Natural killer cell treated with Interleukin-12 subunit alpha and Interleukin-12 subunit beta and Interleukin-15 and Interleukin-18, amount 100 ng/mL, for 72 hours (primary cell): ENCODE data around the gene C2orf42. TPM values are rescaled to one million over a fixed set of nuclear protein-coding genes. Genes with fewer than 3 reads are reported as not detected.
"Not testable (repeated sequence)": the region's sequence is repeated elsewhere in the genome, so short reads cannot be mapped to it uniquely, and the experiment has no call there.

Source experiments
- ATAC-seq, 2 donors: fragments of 150-1000 bp; cut with Tn5 transposase in 1 of 2; sonication (Bioruptor Pico), chemical (Tn5 transposase) in 1 of 2; 2 replicates each; pipeline ENCODE4 v1.10.0; 2021
- DNase-seq: peaks from one replicate; pipeline ENCODE4 v3.0.0; 2022; ENCODE audit warnings: low spot score
- H3K27ac Mint-ChIP-seq, 2 donors: 1 replicate in 1 of 2; 2 replicates in 1 of 2; pipeline ENCODE4 v1.8.0; 2022; ENCODE audit warnings: mixed read lengths in 2 of 2, mild to moderate bottlenecking in 1 of 2, moderate library complexity in 1 of 2
- H3K27me3 Mint-ChIP-seq, 2 donors: 1 replicate in 1 of 2; 2 replicates in 1 of 2; pipeline ENCODE4 v1.8.0; 2022; ENCODE audit warnings: mixed read lengths in 2 of 2
- H3K36me3 Mint-ChIP-seq: one replicate; pipeline ENCODE4 v1.8.0; 2022; ENCODE audit warnings: mixed read lengths
- H3K4me1 Mint-ChIP-seq, 2 donors: 1 replicate in 1 of 2; 2 replicates in 1 of 2; pipeline ENCODE4 v1.8.0; 2022; ENCODE audit warnings: low read depth in 2 of 2, mixed read lengths in 2 of 2, mild to moderate bottlenecking in 1 of 2
- H3K4me3 Mint-ChIP-seq: one replicate; pipeline ENCODE4 v1.8.0; 2022; ENCODE audit warnings: mixed read lengths
- H3K9me3 Mint-ChIP-seq: 2 replicates; pipeline ENCODE4 v1.8.0; 2022; ENCODE audit warnings: mixed read lengths
- total RNA-seq, 2 donors: library from RNA; stranded (reverse); gene quantifications; one replicate each; pipeline ENCODE4 v1.2.3, GENCODE V29; 2022

C2orf42 gene
- total RNA-seq, 2 donors from 2014 or later = 24.3 to 26.1 TPM

GRCh38 chr2:70201225-70201768 is 10.5 kb upstream of the C2orf42 start:
- Mint-ChIP-seq H3K27me3 (no peaks in the 10 kb centered on the region), H3K27ac (no peak overlapping the region), H3K4me1 (no peaks in the 10 kb centered on the region), H3K9me3 (no peaks in the 10 kb centered on the region), H3K36me3 (no peaks in the 10 kb centered on the region), H3K4me3 (no peak overlapping the region)
- ATAC-seq (no peak), DNase-seq (no peak)

GRCh38 chr2:70199320-70199864 is 8.6 kb upstream of the C2orf42 start:
- Mint-ChIP-seq H3K27me3 (no peaks in the 10 kb centered on the region), H3K4me1 (no peaks in the 10 kb centered on the region), H3K4me3 (no peak overlapping the region), H3K27ac (no peak overlapping the region), H3K9me3 (no peaks in the 10 kb centered on the region), H3K36me3 (no peaks in the 10 kb centered on the region)
- ATAC-seq (no peak), DNase-seq (no peak)

- no peaks in the 10 kb centered on the region for H3K27me3 Mint-ChIP-seq
- no peak overlapping the region for H3K27ac Mint-ChIP-seq
- DNase-seq (no peak), ATAC-seq (no peak)
- H3K4me3 Mint-ChIP-seq = no peak overlapping the region
- peaks cover 18 to 23% of the 10 kb centered on the region in 2 donors for H3K4me1 Mint-ChIP-seq
- H3K36me3 Mint-ChIP-seq = peaks cover 5% of the 10 kb centered on the region
- no peaks in the 10 kb centered on the region for H3K9me3 Mint-ChIP-seq
These were observed 1.7 kb upstream of the C2orf42 start for GRCh38 chr2:70192516-70192915.

- Mint-ChIP-seq H3K9me3 (no peaks in the 10 kb centered on the region), H3K27me3 (no peaks in the 10 kb centered on the region), H3K27ac (peak overlapping the region; percentile 96 to 99), H3K4me1 (peaks cover 18 to 23% of the 10 kb centered on the region in 2 donors), H3K4me3 (peak overlapping the region; percentile 95), H3K36me3 (peaks cover 5% of the 10 kb centered on the region)
- no peak for ATAC-seq
- no peak for DNase-seq
These were observed 471 bp upstream of the C2orf42 start for GRCh38 chr2:70191244-70191735.

- peaks cover 18 to 23% of the 10 kb centered on the region in 2 donors for H3K4me1 Mint-ChIP-seq
- no peak overlapping the region for H3K4me3 Mint-ChIP-seq
- ATAC-seq (no peak), DNase-seq (no peak)
- H3K27me3 Mint-ChIP-seq = no peaks in the 10 kb centered on the region
- H3K27ac Mint-ChIP-seq = peak overlapping the region in 1 of 2 donors; percentile 51
- H3K36me3 Mint-ChIP-seq = peaks cover 5% of the 10 kb centered on the region
- no peaks in the 10 kb centered on the region for H3K9me3 Mint-ChIP-seq
These were observed 2.4 kb downstream of the C2orf42 start for GRCh38 chr2:70188460-70188859.

- H3K4me1 Mint-ChIP-seq = peaks cover 18 to 23% of the 10 kb centered on the region in 2 donors
- H3K4me3 Mint-ChIP-seq, DNase-seq, H3K36me3 Mint-ChIP-seq, H3K27ac Mint-ChIP-seq, ATAC-seq, H3K9me3 Mint-ChIP-seq, H3K27me3 Mint-ChIP-seq: not testable (repeated sequence)
These were observed 3.6 kb downstream of the C2orf42 start for GRCh38 chr2:70187170-70187569.

- Mint-ChIP-seq H3K27me3 (no peaks in the 10 kb centered on the region), H3K27ac (peak overlapping the region; percentile 72 to 78), H3K4me1 (peaks cover 9 to 10% of the 10 kb centered on the region in 2 donors), H3K9me3 (no peaks in the 10 kb centered on the region), H3K36me3 (no peaks in the 10 kb centered on the region), H3K4me3 (no peak overlapping the region)
- no peak for DNase-seq
- no peak for ATAC-seq
These were observed 8.1 kb downstream of the C2orf42 start for GRCh38 chr2:70182689-70183088.

GRCh38 chr2:70181363-70181956 is 9.4 kb downstream of the C2orf42 start:
- H3K27ac Mint-ChIP-seq = peak overlapping the region; percentile 72 to 78
- peaks cover 9 to 10% of the 10 kb centered on the region in 2 donors for H3K4me1 Mint-ChIP-seq
- ATAC-seq = peak; percentile 89 to 92
- peak; percentile 63 for DNase-seq
- no peaks in the 10 kb centered on the region for H3K9me3 Mint-ChIP-seq
- H3K4me3 Mint-ChIP-seq = peak overlapping the region; percentile 71
- no peaks in the 10 kb centered on the region for H3K36me3 Mint-ChIP-seq
- H3K27me3 Mint-ChIP-seq = no peaks in the 10 kb centered on the region

GRCh38 chr2:70173520-70173919 is 17.3 kb downstream of the C2orf42 start:
- Mint-ChIP-seq H3K4me1 (no peaks in the 10 kb centered on the region), H3K27ac (no peak overlapping the region), H3K9me3 (no peaks in the 10 kb centered on the region), H3K27me3 (no peaks in the 10 kb centered on the region), H3K4me3 (no peak overlapping the region), H3K36me3 (peaks cover 16% of the 10 kb centered on the region)
- ATAC-seq = peak; percentile 44 to 59
- no peak for DNase-seq

- not testable (repeated sequence) for DNase-seq, H3K4me1 Mint-ChIP-seq, ATAC-seq, H3K27ac Mint-ChIP-seq, H3K9me3 Mint-ChIP-seq, H3K4me3 Mint-ChIP-seq, H3K27me3 Mint-ChIP-seq
- peaks cover 16% of the 10 kb centered on the region for H3K36me3 Mint-ChIP-seq
These were observed 21.1 kb downstream of the C2orf42 start for GRCh38 chr2:70169654-70170245.

GRCh38 chr2:70161069-70161534 is 29.7 kb downstream of the C2orf42 start:
- Mint-ChIP-seq H3K36me3 (peaks cover 11% of the 10 kb centered on the region), H3K4me1 (no peaks in the 10 kb centered on the region), H3K27me3 (no peaks in the 10 kb centered on the region), H3K9me3 (no peaks in the 10 kb centered on the region), H3K27ac (no peak overlapping the region), H3K4me3 (no peak overlapping the region)
- DNase-seq = no peak
- no peak for ATAC-seq

- Mint-ChIP-seq H3K9me3 (no peaks in the 10 kb centered on the region), H3K4me3 (no peak overlapping the region), H3K4me1 (no peaks in the 10 kb centered on the region), H3K36me3 (peaks cover 10% of the 10 kb centered on the region), H3K27ac (no peak overlapping the region), H3K27me3 (no peaks in the 10 kb centered on the region)
- ATAC-seq (no peak), DNase-seq (no peak)
These were observed 30.3 kb downstream of the C2orf42 start for GRCh38 chr2:70160545-70160944.

- not testable (repeated sequence) for H3K4me3 Mint-ChIP-seq, DNase-seq, ATAC-seq, H3K9me3 Mint-ChIP-seq, H3K36me3 Mint-ChIP-seq, H3K27me3 Mint-ChIP-seq
- Mint-ChIP-seq H3K4me1 (peaks cover 6 to 11% of the 10 kb centered on the region in 2 donors), H3K27ac (peak overlapping the region in 1 of 2 donors; percentile 21)
These were observed 41.6 kb downstream of the C2orf42 start for GRCh38 chr2:70149130-70149686.
